Forelimb muscle (tissue), 1 donor: ENCODE data around the gene UTP4. TPM values are rescaled to one million over a fixed set of nuclear protein-coding genes. Genes with fewer than 3 reads are reported as not detected.

Experiments used
- DNase-seq: peaks from one replicate; pipeline ENCODE4 v3.0.0-alpha.2; 2013; ENCODE audit warnings: low read depth
- polyA plus RNA-seq: library from polyadenylated mRNA; unstranded; fragments of 120-200 nt; gene quantifications from one replicate; pipeline ENCODE4 v1.2.1, GENCODE V29; 2013; ENCODE audit not compliant: insufficient read length

Gene UTP4
- polyA plus RNA-seq, 1 donor, result 33.7 TPM

DNA sequence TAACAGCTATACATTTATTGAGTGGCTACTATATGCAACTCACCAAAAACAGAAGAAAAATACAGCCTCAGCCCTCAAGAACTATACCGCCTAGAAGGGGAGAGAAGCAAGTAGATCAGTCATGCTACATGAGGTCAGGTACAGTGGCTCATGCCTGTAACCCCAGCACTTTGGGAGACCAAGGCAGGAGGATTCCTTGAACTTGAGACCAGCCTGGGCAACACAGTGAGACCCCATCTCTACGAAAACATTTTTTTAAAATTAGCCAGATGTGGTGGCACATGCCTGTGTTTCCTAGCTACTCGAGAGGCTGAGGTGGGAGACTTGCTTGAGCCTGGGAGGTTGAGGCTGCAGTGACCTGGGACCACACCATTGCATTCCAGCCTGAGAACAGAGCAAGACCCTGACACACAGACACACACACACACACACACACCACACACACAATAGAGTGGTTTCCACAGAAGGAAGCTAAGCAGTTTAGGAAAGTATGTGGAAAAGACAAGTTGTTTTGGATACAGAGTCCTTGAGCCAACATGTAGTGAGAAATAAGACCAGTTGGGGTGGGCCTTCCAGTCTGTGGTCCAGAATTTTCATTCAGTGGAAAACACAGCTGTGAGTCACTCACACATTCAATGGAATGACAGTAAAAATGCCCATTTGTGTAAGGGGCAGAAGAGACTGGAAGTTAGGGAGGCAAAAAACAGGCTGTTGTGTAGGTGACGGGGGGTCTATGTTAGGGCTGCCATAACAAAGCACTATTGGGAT, 43.8 kb downstream of the UTP4 start:
- DNase-seq, result no peak

DNA sequence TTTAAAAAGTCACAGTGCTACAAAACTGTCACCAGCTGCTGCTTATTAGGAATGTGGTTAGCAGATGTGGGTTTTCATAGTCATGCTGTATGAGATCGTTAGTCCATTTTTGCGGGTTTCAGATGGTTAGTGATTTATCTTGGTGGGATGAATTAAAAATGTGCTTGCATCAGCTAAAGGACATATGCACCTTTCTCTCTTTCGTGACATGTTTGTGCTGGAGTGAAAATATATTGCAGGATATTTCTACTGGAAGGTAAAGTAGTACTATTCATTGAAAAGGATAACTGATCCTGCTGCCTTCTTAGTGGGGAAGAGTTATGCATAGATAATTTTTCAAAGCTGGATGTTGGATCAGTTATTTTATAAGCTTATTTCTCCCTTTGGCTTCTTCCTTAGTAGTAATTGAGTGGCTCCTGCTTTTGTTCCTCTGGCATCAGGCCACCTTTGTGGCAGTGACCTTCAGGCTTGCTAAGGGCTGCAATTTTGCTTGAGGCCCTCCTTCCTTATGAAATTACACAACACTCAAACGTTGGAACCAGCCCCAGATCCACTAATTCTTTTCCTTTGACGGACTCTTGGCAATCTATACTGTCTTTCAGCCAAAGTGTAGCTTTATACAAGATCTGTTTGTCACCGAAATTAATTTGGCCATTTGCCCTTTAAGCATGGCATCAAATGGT, 47.0 kb downstream of the UTP4 start:
- DNase-seq, result peak; percentile 84

DNA sequence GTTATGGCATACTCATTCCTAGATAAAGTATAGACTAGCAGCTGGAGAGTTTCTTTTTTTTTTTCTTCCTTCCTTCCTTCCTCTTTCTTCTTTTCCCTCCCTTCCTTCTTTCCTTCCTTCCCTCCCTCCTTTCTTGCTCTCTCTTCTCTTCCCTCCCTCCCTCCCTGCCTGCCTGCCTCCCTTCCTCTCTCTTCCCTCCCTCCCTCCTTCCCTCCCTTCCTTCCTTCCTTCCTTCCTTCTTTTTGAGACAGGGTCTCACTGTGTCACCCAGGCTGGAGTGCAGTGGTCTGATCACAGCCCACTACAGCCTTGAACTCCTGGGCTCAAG, 47.5 kb downstream of the UTP4 start:
- DNase-seq, result no peak

DNA sequence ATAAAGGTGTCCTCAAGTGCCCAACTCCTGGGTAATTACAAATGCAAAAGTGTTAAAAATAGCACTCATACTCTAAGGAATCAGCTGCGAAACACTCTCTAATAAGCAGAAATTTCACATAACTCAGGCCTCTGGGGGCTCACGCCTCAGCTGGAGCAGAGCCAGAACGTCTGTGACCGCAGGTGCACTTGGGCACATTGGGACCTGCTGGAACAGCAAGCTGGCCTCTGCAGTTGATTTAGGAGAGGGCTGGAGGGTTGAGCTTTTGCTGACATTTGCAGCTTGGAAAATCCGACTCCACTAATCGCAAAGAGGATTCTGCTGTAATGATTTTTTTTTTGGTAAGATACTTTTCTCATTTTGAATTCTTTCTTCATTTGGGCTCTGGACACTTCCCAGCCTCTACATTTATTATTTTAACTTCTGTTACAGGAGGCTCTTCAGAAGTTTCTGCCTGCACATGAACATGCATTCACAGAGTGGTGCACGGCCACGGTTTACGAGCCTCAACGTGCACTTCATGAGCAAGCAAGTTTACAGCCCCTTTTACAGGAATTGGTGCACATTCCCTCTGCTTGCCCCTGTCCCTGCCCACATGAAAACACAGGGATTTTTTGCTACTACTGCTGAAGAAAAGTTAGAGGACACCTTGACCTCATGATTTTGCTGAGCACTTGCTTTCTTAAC, 50.4 kb downstream of the UTP4 start:
- no peak for DNase-seq

DNA sequence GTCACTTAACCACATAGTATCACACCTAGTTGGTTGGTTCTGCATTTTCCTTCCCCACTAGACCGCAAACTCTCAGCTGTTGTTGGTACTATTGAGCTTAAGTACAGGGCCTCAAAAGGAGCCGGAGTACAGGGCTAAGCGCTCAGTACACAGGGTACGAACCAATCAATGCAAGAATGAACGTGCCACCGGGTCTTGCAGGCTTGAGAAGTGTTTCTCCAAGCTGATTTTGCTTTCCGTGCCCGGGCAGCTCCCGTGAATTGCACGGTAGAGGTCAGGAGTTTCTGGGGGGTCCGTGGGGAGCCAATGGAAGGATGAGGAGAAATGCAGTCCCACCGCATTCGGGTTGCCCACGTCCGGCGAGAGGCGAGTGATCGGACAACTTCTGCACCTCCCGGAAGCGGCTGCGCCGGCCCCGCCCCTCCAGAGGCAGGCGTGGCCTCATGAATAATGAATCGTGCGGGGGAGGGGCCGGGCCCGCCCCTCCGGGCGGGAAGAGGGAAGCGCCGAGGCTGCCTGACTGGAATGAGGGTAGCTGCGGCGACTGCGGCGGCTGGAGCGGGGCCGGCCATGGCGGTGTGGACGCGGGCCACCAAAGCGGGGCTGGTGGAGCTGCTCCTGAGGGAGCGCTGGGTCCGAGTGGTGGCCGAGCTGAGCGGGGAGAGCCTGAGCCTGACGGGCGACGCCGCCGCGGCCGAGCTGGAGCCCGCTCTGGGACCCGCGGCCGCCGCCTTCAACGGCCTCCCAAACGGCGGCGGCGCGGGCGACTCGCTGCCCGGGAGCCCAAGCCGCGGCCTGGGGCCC, 54.4 kb downstream of the UTP4 start, which contains the start of gene SNTB2:
TSS of gene SNTB2 (plus strand) at position 523 of the 804 bp plus-strand sequence. CDS start at position 526, 3 bp downstream.
- DNase-seq, result no peak

DNA sequence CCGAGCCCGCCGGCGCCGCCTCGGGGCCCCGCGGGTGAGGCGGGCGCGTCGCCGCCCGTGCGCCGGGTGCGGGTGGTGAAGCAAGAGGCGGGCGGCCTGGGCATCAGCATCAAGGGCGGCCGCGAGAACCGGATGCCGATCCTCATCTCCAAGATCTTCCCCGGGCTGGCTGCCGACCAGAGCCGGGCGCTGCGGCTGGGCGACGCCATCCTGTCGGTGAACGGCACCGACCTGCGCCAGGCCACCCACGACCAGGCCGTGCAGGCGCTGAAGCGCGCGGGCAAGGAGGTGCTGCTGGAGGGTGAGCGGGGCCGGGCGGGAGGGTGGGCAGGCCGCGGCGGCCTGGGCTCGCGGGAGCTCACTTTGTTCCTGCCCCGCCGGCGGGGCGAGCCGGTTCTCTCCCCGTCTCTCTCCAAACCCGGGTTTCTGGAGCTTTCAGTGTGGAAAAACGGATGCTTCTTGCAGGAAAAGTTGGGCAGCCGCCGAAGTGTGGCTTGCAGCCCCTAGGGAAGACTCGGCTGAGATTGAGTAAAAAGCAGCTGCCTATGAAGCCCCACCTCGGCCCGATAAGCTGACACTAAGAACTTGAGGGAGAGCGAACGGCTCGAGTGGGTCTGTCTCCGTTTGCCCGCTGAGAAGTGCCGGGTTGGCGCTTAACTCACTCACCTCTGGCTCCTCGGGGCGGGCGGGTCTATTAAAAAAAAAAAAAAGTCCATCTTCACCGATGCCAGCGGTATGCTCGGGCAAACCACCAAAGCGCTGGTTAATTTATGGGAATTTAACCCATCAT, 55.2 kb downstream of the UTP4 start:
- no peak for DNase-seq

DNA sequence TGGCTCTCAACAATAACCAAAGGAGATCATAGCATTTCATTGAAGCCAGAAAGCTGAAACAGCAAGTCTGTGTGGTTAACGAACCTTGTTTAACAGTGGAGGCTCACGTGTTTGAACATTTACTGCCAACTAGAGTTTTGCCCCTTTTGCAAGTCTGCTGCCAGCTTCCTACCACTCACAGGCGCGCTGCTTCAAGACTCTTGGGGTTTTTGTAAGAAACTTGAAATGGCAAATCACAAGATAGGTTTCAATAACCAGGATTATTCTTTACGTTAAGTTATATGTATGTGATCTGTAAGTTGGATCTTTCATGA, 55.7 kb downstream of the UTP4 start:
- no peak for DNase-seq

DNA sequence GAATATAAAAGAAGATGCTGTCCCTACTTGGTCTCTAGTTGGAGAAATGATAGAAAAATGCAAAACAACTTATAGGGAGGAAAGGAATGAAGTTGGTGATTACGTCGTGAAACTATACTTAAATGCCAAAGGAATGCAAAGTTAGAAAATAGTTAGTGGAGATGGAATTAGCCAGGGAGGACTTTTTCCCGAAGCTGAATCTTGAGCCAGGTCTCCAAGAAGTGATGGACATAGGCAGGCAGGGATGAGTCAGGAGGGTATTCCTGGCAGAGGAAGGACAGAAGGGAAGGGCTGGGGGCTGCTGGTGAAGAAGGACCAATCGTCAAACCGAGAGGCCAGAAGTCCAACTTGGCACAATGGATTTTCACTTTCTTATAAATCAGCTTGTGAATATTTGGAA, 56.3 kb downstream of the UTP4 start:
- DNase-seq, result no peak

DNA sequence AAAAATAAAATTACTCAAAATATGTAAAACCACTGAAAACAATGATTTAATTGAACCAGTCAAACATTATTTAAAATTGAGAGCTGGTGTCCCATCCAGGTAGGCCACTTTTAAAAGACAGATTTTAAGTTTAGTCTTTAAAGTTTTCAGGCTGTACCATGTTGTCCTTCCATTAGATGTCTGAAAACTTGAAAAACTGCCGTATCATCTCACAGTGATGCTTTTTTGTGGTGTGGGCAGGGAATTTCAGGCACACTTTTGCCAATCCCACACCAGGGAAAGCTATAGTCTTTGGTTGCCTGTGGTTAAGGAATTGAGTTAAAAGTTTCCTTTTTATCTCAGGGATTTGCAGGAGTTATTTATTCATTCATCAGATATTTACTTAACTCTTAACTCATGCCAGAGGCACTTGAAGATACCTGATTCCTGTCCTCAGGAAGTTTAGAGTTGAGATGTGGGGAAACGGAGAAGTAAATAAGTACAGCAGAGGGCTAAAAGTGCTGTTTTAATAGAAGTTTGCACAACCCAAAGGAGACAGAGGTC, 57.7 kb downstream of the UTP4 start:
- DNase-seq, result no peak

DNA sequence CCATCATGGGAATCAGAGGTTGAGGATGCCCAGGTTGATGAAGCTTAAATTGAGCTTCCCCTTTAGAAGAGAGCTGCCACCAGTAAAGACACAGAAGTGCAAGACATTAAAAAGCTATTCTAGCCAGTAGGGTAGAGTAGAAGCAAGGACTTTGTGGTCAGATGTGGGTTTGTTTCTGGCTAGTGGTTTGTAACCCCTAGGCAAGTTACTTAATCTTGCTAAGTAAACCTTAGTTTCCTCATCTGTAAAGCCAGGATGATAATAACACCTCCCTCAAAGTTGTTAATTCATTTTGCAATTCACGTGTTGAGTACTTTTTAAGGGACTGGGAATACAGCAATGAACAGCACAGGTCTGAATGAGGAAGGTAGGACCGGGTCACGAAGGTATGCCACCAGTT, 58.1 kb downstream of the UTP4 start:
- DNase-seq, result no peak

DNA sequence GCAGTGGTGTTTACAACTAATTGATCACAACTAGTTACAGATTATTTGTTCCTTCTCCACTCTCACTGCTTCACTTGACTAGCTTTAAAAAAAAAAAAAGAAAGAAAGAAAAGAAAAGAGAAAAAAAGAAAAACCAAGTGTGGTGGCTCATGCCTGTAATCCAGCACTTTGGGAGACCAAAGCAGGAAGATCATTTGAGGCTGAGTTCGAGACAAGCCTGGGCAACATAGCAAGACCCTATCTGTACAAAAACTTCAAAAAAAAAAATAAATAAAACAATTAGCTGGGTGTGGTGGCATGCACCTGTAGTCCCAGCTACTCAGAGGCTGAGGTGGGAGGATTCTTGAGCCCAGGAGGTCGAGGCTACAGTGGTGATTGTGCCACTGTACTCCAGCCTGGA, 58.7 kb downstream of the UTP4 start:
- no peak for DNase-seq

DNA sequence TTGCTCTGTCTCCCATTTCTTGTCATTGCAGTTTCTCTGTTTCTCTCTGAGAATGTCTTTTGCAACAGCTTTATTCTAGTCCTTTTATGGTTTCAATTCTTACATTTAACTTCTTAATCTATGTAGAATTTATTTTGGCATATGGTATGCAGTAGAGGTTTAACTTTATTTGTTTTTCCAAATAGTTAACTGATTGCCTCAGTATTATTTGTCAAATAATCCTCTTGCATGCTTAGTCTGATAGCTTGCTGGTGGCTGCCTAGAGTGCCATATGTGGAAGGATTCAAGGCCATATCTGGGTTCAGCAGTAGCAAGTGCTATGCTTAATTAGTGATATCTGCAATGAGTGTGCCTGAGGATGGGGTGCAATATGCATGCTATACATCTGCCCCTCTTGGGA, 61.4 kb downstream of the UTP4 start:
- DNase-seq, result no peak

DNA sequence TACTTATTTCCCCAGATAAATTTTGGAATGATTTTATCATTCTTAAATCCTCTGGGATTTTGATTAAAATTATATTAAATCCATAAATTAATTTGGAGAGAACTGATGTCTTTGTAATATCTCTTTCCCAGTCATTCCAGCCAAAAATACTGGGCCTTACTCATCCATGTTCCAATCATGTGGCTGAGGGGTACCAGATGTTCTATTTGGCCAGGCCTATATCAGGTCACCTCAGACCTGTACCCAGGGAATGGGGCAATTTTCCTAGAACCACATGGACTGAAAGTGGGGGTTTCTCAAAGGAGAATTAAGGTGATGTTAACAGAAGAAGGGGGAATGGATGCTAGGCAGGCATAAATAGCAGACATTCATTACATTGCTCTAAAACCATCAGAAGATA, 62.0 kb downstream of the UTP4 start:
- no peak for DNase-seq

DNA sequence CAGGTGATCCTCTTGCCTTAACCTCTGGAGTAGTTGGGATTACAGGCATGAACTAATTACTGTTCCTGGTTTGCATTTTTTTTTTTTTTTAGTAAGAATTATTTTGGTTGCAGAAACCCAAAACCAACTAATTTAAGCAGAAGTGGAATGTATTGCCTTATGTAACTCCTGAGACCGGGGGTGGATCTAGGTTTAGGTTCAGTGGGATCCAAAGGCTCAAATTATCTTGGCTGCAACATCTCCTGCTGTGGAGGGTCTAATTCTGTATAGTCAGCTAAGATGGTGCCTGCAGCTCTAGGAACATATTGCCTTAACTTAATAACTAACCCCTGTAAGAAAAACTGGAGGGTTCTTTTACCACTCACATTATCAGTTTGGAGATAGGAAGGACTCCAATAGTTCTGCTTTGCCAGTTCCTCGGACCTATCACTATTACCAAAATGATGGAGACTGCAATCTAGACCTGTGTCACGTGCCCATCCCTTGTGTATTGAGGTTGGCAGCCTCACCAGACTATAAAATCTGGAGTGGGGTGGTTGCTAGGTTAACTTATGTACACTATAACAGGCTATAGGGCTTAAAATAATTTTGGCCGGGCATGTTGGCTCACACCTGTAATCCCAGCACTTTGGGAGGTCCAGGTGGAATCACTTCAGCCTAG, 63.0 kb downstream of the UTP4 start:
- no peak for DNase-seq

DNA sequence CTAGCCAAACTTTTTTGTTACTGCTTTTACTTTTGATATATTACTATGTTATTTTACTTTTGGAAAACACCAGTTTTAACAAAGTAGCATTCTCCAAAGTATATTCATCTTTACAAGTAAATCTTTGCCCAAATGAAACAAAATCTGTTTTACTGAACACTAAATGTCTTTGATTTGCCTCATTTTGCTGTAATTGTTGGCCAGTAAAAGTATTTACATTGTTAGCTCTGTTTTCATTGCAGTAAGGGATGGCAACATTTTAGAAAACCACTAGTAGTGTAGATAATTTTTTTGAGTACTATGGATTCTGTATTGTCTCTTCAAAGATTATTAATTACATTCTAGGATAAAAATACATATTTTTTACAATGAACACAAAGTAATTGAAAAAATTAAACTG, 65.1 kb downstream of the UTP4 start:
- no peak for DNase-seq

DNA sequence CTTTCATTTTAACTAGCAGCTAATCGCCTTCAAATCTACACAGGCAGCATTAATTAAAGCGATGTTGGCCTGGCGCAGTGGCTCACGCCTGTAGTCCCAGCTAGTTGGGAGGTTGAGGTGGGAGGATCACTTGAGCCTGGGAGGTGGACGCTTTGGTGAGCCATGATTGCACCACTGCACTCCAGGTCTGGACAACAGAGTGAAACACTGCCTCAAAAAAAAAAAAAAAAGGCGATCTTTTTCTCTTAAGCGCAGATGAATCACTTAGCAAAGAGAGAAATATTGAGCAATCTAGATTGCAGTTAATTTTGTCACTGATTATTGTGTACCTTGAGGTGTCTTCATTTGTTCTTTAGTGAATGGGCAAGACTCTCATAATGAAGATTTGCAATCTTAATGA, 66.9 kb downstream of the UTP4 start:
- no peak for DNase-seq

DNA sequence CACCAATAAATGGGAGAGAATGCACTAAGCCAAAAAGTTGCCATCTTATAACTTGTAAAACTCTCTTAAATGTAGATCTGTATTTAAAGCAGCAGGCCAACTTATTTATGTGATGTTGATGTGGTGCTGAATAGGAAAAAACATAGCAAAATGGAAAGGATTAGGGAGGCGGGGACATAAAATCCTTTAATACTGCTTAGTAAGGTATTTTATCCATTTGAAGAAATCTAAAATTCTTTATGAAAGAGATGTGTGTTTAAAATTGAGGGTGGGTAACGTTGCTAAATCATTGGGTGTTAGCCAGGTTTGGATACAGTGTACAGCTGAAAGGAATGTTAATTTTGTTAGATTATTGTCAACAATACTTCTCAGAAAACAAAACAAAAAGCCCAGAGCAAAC, 68.8 kb downstream of the UTP4 start:
- no peak for DNase-seq

DNA sequence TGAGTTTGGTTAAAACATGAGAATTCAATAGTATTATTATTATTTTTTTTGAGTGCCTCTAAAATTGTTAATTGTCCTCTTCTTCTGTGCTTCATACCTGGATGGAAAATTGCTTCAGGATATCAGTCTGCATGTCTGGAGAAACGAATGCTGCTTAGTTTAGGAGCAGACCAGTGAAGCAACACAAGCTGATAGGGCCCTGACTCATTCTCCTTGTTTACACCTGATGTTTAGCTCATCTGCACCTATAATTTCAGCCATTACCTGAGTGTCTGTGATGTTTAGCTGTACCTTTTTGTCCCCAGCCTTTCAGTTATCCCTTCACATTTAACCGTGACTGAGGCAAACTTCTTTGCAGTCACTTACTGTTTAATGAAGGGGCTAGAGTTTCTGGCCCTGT, 69.3 kb downstream of the UTP4 start:
- no peak for DNase-seq

DNA sequence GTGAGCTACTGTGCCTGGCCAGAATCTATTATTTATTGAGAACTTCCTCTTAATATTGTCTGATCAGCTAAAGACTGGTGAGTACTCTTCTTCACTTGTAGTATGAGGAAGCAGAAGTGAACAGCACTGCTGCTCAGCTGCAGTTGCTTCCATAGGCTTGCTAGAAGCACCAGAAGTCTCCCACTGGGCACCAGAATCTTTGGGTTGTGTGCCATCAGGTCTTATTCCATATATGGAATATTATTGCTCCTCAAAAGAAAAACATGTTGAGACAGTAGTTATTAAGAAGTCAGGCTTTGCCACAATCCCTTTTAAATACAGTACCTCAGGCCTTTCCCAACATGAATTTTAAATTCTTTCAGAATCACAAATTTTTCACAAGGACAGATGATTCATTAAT, 71.7 kb downstream of the UTP4 start:
- DNase-seq, result no peak

DNA sequence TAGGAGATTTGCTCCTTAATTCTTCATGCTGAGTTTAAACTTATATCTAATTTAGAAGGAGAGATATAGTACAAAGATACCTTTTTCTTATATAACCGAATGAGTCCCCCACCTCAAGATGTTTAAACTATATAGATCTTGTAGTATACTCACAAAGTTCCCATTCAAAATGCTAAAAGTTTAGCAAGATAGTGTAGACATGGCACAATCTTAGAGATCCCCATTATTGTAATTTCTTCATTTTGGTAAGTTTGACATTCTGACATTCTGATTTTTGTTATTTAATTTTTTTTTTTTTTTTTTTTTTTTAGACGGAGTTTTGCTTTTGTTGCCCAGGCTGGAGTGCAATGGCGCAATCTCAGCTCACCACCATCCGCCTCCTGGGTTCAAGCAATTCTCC, 77.3 kb downstream of the UTP4 start:
- no peak for DNase-seq

DNA sequence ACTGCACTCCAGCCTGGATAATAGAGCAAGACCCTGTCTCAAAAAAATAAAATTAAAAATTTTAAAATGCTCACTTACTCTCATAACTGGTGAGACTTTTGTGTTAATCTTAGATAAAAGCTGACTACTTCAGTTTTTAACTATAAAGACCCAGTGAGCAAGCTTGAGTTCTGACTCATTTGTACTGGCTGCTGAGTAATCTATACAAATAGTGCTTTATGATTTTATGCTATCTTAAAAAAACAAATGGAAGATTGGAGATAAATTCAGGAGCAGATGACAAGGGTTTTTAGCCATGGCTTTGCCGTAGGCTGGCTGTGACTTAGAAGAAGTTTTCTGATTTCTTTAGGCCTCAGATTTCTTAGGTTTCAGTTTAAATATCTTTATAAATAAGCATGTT, 85.0 kb downstream of the UTP4 start:
- DNase-seq, result no peak
